ENCODE results near the gene FLT3LG.

DNA sequence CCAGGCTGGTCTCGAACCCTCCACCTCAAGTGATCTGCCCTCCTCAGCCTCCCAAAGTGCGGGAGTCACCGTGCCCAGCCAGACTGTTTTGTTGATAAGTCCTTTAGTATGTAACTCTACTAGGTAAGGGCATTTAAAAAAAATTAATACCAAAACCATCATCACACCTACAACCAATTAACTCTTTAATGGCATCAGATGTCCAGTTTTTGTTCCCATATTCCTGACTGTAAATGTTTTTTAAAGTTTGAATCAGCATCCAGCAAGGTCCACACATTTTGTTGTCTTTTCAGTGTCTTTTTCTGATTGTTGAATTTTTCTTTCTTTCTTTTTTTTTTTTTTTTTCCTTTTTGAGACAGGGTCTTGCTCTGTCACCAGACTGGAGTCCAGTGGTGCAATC lies 44.0 kb downstream of the FLT3LG start:
- TF ChIP-seq, protein P1, sequence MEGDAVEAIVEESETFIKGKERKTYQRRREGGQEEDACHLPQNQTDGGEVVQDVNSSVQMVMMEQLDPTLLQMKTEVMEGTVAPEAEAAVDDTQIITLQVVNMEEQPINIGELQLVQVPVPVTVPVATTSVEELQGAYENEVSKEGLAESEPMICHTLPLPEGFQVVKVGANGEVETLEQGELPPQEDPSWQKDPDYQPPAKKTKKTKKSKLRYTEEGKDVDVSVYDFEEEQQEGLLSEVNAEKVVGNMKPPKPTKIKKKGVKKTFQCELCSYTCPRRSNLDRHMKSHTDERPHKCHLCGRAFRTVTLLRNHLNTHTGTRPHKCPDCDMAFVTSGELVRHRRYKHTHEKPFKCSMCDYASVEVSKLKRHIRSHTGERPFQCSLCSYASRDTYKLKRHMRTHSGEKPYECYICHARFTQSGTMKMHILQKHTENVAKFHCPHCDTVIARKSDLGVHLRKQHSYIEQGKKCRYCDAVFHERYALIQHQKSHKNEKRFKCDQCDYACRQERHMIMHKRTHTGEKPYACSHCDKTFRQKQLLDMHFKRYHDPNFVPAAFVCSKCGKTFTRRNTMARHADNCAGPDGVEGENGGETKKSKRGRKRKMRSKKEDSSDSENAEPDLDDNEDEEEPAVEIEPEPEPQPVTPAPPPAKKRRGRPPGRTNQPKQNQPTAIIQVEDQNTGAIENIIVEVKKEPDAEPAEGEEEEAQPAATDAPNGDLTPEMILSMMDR (conservative IDR thresholded peaks at IDR 0.05 in 1 of 2, IDR thresholded peaks at IDR 0.05 in 1 of 2; ENCODE audit: extremely low read depth in 1 of 2, insufficient read depth in 1 of 2, low read depth in 1 of 2, low read length in 2 of 2): no peak
- TF ChIP-seq EZH2 (IDR thresholded peaks at IDR 0.05; ENCODE audit: borderline replicate concordance, low read length): no peak

Measured in mammary epithelial cell (primary cell).